ENCODE measurements around the gene FSTL4. TPM values are rescaled to one million over a fixed set of nuclear protein-coding genes. Genes with fewer than 3 reads are reported as not detected.

Gene FSTL4
- total RNA-seq, result 0.26 and 1.1 TPM in 2 replicates

GRCh38 chr5:133612249-133612860 lies at the start of gene FSTL4:
TSS of gene FSTL4 (minus strand) at chr5:133612541.

All from epithelial cell of alveolus of lung (primary cell).